Activated naive CD4-positive, alpha-beta T cell treated with anti-CD3 and anti-CD28 coated beads, Interleukin-2, amount 50 U/mL, for 24 hours (primary cell): ENCODE data around the gene GPC3.

ENCODE experiments used
- H3K27ac Mint-ChIP-seq: one replicate; pipeline ENCODE4 v1.8.0; 2021; ENCODE audit warnings: mild to moderate bottlenecking, mixed read lengths
- H3K27me3 Mint-ChIP-seq: one replicate; pipeline ENCODE4 v1.8.0; 2021; ENCODE audit warnings: mixed read lengths
- H3K36me3 Mint-ChIP-seq: one replicate; pipeline ENCODE4 v1.8.0; 2021; ENCODE audit warnings: mixed read lengths
- H3K4me1 Mint-ChIP-seq: one replicate; pipeline ENCODE4 v1.8.0; 2021; ENCODE audit warnings: mixed read lengths
- H3K4me3 Mint-ChIP-seq: one replicate; pipeline ENCODE4 v1.8.0; 2021; ENCODE audit warnings: mild to moderate bottlenecking, mixed read lengths
- H3K9me3 Mint-ChIP-seq: one replicate; pipeline ENCODE4 v1.8.0; 2021; ENCODE audit warnings: mixed read lengths

The GPC3 gene

DNA sequence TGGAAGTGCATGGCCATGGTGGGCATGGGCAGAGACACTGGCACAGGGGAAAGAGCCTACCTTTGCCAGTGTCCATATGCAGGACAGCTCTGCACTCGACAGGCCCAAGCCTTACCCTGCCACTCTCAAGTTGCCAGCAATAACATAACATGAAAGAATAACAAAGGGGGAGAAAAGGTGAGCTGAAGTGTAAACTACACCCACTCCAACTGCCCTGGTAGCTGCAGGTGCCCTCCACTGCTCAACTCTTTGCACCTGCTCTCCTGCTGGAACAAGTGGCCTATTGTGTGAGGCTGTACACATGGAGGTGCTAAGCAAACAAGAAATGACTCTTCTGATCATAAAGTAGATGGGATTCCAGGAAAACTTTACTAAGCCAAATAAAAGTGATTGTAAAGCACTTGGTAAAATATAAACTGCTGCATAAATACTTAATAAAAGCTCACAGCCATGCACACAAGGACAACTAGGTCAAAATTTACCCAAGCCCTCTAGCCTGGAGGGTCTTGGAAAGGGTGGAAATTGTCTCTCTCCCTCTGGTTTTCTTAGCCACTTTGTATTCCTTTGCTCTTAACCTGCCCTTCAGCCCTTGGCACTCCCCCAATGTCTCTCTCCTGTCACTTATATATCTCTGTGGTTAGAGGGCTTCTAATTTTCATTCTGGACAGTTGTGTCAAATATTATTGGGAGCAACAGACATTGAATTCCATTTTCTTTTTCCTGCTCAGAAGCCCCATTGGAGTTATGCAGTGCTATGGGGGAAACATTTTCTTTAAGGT is 308.9 kb downstream of the GPC3 start:
- Mint-ChIP-seq H3K9me3 (no peaks in the 10 kb centered on the region), H3K4me3 (no peak overlapping the region), H3K27ac (no peak overlapping the region), H3K27me3 (no peaks in the 10 kb centered on the region), H3K4me1 (peaks cover 5% of the 10 kb centered on the region), H3K36me3 (no peaks in the 10 kb centered on the region)

DNA sequence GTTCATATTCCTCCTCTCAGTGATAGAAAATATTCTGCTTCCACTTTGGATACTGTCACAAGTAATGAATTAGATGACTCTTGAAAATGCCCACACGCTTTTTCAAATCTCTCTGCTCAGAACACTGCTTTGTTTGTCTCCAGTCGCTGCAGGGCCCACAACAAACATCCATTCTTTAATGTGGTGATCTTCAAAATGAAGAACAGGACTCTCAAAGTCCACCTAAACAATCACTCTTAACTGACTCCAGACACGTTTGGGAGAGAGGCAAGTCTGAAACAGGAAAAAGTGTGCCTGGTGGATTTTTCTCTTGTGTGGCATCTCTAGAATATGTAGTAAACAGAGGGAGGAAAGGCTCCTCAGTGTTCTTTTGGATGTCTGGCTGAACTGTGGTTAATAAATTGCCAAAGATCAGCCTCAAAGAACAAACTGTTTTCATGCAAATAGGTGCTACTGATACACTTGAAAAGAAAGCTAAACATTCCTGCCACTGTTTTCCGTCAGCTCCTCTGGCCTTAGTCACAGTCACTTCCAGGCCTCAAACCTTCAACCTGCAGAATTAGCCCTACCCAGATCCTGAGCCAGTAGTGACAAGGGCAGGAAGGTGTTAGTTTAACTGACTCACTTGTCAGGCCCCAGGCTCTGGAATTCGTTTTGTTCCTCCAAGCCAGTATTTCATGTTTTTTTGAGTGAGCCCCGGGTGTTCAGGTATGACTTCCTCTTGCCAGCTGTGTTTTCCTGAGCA is 310.5 kb downstream of the GPC3 start:
- H3K9me3 Mint-ChIP-seq, result no peaks in the 10 kb centered on the region
- H3K27ac Mint-ChIP-seq, result no peak overlapping the region
- no peaks in the 10 kb centered on the region for H3K27me3 Mint-ChIP-seq
- H3K4me3 Mint-ChIP-seq, result no peak overlapping the region
- no peaks in the 10 kb centered on the region for H3K4me1 Mint-ChIP-seq
- no peaks in the 10 kb centered on the region for H3K36me3 Mint-ChIP-seq

- Mint-ChIP-seq H3K27me3 (no peaks in the 10 kb centered on the region), H3K36me3 (no peaks in the 10 kb centered on the region), H3K27ac (no peak overlapping the region), H3K4me3 (no peak overlapping the region), H3K9me3 (no peaks in the 10 kb centered on the region), H3K4me1 (no peaks in the 10 kb centered on the region)
Measured at GRCh38 chrX:133670383-133670782, 315.0 kb downstream of the GPC3 start.

- Mint-ChIP-seq H3K27ac (no peak overlapping the region), H3K4me3 (no peak overlapping the region), H3K4me1 (no peaks in the 10 kb centered on the region), H3K27me3 (no peaks in the 10 kb centered on the region), H3K36me3 (no peaks in the 10 kb centered on the region), H3K9me3 (no peaks in the 10 kb centered on the region)
Measured at GRCh38 chrX:133669214-133669613, 316.2 kb downstream of the GPC3 start.

DNA sequence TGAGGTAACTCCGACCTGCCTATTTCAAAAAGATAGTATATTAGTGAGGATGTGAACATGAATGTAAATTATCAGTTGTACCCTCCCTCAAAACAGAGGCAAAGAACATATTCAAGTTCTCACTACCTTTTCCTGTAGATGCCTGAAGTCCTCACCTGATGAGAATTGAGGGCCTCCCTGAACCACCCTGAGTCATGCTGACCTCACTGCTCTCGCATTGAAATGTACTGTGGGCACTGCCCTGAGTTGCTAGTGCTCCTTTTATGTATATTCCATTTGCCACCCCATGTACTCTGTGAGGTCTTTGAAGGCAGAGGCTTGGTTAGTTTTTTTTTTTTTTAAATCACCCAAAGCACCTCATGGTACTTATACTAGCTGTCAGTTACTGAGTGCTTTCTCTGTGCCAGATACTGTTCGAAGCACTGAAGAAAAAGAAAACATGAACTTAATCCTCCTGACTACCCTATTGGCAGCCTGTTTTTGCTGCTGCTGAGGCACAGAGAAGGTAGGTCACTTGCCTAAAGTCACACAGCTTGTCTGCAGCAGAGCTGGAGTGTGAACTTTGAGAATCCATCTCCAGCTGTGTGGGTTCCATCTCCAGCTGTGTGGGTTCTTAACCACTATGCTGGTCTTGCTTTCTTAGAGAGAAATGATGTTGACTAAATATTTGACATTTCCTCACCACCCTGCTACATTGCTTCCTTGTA is 317.0 kb downstream of the GPC3 start:
- Mint-ChIP-seq H3K4me3 (no peak overlapping the region), H3K36me3 (no peaks in the 10 kb centered on the region), H3K9me3 (no peaks in the 10 kb centered on the region), H3K4me1 (no peaks in the 10 kb centered on the region), H3K27me3 (no peaks in the 10 kb centered on the region), H3K27ac (no peak overlapping the region)

- H3K4me3 Mint-ChIP-seq, result no peak overlapping the region
- H3K36me3 Mint-ChIP-seq, result no peaks in the 10 kb centered on the region
- H3K27ac Mint-ChIP-seq, result no peak overlapping the region
- no peaks in the 10 kb centered on the region for H3K9me3 Mint-ChIP-seq
- H3K27me3 Mint-ChIP-seq, result no peaks in the 10 kb centered on the region
- H3K4me1 Mint-ChIP-seq, result no peaks in the 10 kb centered on the region
Measured at GRCh38 chrX:133666256-133666655, 319.1 kb downstream of the GPC3 start.

DNA sequence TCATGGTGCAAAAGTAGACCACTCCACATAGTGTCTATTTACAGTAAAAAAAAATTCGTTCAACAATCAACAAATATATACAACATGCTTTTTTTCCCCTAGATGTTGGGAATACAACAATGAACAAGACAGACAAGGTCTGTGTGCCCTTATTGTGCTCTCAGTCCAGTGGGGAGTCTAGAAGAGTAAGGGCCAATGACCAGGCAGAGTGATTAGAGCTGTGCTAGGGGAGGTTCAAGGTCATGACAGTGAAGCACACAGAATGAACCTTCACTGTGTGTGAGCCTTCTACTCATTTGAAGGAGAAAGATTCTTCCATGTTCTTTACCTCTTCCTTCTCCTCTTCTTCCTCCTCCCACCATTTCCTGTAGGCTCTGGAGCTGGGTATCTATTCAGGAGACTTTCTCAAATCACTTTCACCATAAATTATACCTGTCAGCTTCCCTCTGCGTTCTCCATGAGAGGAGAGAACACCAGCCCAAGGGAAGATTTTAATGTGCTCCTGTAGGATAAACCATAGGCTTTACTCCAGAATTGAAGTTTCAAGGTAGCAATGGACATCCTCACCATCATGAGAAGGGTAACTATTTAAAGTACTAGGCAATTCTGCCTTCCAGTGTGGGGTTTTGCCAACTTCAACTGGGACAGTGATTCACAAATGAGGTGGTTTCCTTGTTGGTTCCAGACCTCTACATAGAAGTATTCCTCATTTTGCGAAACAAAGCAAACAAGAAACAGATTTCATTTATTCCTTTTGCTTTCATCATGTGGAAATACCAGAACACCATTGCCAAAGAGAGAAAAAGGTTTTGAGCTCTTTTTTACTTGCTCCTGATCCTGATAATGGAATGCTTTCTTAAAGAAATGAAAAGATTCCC is 323.2 kb downstream of the GPC3 start:
- Mint-ChIP-seq H3K27me3 (no peaks in the 10 kb centered on the region), H3K27ac (no peak overlapping the region), H3K4me3 (no peak overlapping the region), H3K9me3 (no peaks in the 10 kb centered on the region), H3K36me3 (no peaks in the 10 kb centered on the region), H3K4me1 (no peaks in the 10 kb centered on the region)

DNA sequence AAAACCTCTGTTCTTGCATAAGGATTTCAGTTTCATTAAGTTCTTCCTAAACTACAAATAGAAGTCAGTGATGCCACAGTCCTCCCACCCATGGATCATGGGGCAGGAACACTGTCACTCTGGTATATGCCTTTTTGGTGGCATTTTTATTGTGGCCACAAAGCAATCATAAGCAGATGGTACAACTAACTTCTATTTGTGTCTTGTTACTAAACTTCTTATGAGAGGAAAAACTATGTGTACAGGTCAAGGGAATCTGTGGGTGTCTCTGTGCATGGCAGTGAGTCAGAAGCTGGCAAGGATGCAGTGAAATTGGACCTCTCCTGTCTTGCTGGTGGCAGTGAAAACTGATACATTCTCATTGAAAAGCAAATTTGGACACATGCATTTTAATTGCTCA is 325.1 kb downstream of the GPC3 start:
- Mint-ChIP-seq H3K27ac (no peak overlapping the region), H3K36me3 (no peaks in the 10 kb centered on the region), H3K4me3 (no peak overlapping the region)

DNA sequence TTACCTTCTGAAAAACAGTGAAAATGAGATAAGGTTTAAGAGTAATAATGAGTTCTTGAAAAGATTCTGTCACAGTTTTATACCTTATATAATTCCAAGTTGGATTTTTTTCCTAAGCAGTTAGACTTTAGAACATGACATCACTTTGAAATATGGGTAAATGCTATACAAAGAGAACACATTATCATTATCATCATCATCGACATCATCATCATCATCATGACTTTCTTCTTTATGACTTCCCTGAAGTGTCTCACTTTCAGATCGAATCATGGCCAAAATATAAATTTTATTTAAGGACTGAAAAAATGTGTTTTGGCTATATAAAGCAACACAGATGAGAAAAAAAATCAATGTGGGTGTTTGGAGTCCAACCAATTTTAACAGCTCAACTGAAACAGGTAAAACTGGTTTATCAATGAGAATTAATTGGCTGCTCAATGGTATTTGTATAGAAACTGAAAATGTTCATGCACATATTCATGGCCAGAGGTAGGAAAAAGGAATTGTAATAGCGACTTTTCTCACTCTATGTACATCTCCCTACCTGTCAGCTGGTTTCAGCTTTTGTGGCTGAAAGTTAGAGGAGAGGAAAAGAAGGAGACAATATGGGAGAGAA is 327.0 kb downstream of the GPC3 start:
- no peaks in the 10 kb centered on the region for H3K36me3 Mint-ChIP-seq
- no peaks in the 10 kb centered on the region for H3K9me3 Mint-ChIP-seq
- no peaks in the 10 kb centered on the region for H3K27me3 Mint-ChIP-seq
- H3K4me3 Mint-ChIP-seq, result no peak overlapping the region
- H3K27ac Mint-ChIP-seq, result no peak overlapping the region
- H3K4me1 Mint-ChIP-seq, result no peaks in the 10 kb centered on the region

More for the DNA sequence above, 325.1 kb downstream of the GPC3 start:
- no peaks in the 10 kb centered on the region for H3K27me3 Mint-ChIP-seq
- H3K9me3 Mint-ChIP-seq, result no peaks in the 10 kb centered on the region
- H3K4me1 Mint-ChIP-seq, result no peaks in the 10 kb centered on the region

DNA sequence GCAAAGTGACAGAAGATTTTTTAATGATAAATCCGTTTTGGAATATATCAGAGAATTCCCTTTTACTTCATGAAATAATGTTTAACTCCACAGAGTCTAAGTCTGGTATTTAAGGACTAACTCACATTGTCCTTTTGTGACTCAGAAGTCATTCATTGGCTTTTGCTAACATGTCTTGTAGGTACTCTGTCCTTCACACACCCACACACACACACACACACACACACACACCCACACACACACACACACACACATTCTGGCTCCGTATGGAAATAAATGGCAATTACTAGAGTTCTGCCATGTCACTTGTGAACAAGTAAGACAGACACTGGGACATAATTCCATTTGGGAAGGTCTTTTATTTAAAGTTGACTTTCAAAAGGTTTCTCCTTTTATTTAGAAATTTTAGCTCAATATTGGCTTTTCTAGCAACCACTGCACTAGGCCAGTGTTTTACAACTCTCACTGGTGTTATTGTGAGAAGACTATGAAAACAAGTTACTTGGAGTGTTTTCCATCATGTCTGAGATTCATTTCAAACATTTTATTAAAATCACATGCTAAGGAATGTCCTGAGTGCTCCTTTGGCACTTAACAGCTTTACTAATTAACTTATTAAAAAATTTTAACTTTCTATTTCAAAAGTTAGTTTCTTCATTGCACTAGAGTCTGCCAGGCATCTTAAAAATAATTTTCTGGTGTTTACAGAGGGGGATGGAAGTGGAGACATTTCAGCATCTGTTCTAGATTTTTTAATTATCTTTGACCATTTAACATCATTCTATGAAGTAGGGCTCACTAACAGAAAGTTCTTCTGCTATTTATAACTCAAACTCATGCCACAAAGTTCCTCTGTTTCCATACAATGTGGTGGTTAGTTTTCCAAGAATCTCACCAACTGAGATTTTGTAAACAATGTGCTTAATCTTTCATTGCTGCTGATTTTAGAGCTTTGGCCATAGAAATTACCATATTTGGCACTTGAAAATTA is 329.8 kb downstream of the GPC3 start:
- no peaks in the 10 kb centered on the region for H3K9me3 Mint-ChIP-seq
- no peaks in the 10 kb centered on the region for H3K27me3 Mint-ChIP-seq
- H3K27ac Mint-ChIP-seq, result no peak overlapping the region
- no peaks in the 10 kb centered on the region for H3K4me1 Mint-ChIP-seq
- H3K36me3 Mint-ChIP-seq, result no peaks in the 10 kb centered on the region
- H3K4me3 Mint-ChIP-seq, result no peak overlapping the region

DNA sequence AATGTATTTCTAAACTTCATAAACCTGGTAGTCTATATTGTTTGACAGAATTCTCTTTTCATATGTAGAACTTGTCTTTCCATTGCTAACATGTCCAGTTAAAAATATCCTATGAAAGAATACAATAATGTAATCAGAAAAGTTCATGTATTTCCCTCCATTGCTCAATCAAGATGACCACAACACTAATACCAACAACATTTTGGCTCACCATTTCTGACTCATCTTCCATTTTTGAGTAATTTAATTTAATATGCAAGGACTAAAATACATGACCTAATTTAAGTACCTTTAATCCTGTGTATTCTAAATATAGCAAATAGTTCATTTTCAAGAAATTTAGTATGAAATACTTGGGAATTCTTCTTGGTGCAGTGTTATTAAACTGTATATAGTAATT is 330.6 kb downstream of the GPC3 start:
- no peaks in the 10 kb centered on the region for H3K36me3 Mint-ChIP-seq
- H3K4me1 Mint-ChIP-seq, result no peaks in the 10 kb centered on the region
- H3K27me3 Mint-ChIP-seq, result no peaks in the 10 kb centered on the region
- no peak overlapping the region for H3K4me3 Mint-ChIP-seq
- no peak overlapping the region for H3K27ac Mint-ChIP-seq
- H3K9me3 Mint-ChIP-seq, result no peaks in the 10 kb centered on the region

- H3K4me1 Mint-ChIP-seq, result no peaks in the 10 kb centered on the region
Measured at GRCh38 chrX:133653358-133653757, 332.0 kb downstream of the GPC3 start.

GRCh38 chrX:133652185-133652584 is 333.2 kb downstream of the GPC3 start:
- no peaks in the 10 kb centered on the region for H3K36me3 Mint-ChIP-seq
- no peaks in the 10 kb centered on the region for H3K27me3 Mint-ChIP-seq
- H3K9me3 Mint-ChIP-seq, result no peaks in the 10 kb centered on the region
- no peaks in the 10 kb centered on the region for H3K4me1 Mint-ChIP-seq
- no peak overlapping the region for H3K4me3 Mint-ChIP-seq
- no peak overlapping the region for H3K27ac Mint-ChIP-seq

More at GRCh38 chrX:133653358-133653757, 332.0 kb downstream of the GPC3 start:
- no peak overlapping the region for H3K27ac Mint-ChIP-seq
- no peaks in the 10 kb centered on the region for H3K9me3 Mint-ChIP-seq
- no peaks in the 10 kb centered on the region for H3K27me3 Mint-ChIP-seq
- H3K4me3 Mint-ChIP-seq, result no peak overlapping the region
- H3K36me3 Mint-ChIP-seq, result no peaks in the 10 kb centered on the region

GRCh38 chrX:133650239-133650638 is 335.2 kb downstream of the GPC3 start:
- no peak overlapping the region for H3K4me3 Mint-ChIP-seq
- H3K9me3 Mint-ChIP-seq, result no peaks in the 10 kb centered on the region
- H3K27ac Mint-ChIP-seq, result no peak overlapping the region
- H3K27me3 Mint-ChIP-seq, result no peaks in the 10 kb centered on the region
- H3K36me3 Mint-ChIP-seq, result no peaks in the 10 kb centered on the region
- H3K4me1 Mint-ChIP-seq, result no peaks in the 10 kb centered on the region
